ENCODE results near the gene LOXL3. TPM values are rescaled to one million over a fixed set of nuclear protein-coding genes. Genes with fewer than 3 reads are reported as not detected.
"Not testable (repeated sequence)": the region's sequence is repeated elsewhere in the genome, so short reads cannot be mapped to it uniquely, and the experiment has no call there.

Gene LOXL3
- total RNA-seq, 1 donor from 2014 or later: 2.8 TPM

DNA sequence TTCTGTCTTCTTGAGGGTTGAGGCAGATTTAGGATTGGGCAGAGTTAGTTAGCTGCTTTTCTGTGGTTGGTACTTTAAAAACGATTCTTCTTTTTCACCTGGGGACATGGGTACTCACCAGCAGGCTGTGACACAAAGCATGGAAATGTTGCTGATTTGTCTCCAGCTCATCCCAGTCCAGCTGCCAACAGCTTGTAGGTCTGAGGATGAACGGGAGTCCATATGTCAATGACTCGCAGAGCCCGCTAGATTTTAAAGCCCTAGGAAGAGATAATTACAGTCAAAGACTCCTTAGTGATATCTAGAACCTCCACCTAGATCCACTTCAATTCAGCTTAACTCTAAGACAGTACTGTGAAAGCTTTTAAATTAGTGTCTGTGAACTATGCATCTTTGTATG lies 21.6 kb upstream of the LOXL3 start:
- intact Hi-C loops (cut with DNase I): no loop called here
- no peak for DNase-seq (ENCODE audit: low spot score)

DNA sequence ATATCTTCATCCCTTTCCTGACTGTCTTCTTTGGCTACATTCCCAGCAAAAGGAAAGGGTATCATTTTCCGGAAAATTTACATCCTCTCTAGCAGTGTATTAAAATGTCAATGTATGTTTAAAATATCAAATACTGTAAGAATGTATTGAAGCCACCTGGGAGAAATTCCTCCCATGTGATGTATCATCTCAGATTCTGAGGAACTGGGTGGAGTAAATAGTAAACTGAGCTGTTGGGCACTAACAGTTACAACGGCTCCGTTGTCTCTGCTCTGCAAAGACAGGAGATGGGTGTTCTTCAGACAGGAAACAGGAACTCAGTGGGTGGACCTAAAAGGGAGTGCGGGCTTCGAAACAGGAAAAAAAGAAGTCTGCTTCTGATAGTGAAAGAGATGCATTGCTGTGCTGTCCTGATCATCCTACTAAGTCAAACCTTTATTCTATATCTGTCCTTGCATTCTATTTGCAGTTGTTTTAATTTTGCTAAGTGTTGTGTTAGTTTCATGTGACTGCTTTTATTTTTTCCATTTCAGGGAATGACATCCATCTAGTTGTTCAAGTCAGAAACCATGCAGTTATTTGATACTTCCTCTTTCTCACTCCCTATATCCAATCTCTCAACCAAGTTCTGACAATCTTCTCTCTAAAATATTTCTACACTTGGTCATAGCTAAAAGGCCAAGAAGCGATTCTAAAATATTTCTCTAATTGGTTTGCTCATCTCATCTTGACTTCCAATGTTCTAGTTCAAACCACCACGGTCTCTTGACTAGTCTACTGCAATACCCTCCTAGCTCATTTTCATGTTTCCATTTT lies 20.2 kb upstream of the LOXL3 start:
- intact Hi-C loops (cut with DNase I): no loop called here
- DNase-seq (ENCODE audit: low spot score): no peak

DNA sequence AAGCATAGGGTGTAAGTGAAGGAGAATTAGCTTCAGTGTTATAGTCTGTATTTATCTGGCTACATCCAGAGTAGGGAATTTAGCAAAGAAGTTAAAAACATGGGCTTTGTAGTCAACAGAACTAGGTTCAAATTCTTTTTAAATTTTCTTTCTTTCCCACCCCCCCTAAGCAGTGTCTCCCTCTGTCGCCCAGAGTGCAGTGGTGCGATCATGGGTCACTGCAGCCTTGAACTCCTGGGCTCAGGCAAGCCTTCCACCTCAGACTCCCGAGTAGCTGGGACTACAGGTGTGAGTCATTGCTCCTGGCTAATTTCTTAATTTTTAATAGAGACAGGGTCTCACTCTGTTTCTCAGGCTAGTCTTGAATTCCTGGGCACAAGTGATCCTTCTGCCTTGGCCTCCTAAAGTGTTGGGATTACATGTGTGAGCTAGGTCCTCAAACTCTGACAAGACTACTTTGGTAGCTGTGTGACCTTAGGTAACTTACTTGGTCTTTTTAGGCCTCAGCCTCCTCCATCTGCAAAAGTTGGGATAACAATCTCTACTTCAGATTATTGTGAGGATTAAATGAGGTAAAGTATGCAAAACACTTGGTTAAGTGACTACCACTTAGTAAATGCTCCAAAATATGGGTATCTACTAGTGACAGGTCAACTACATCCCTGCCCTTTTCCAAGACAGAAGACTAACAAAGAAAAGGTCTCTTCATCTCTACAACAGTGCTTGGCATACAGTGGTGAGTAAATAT lies 18.6 kb upstream of the LOXL3 start:
- intact Hi-C loops (cut with DNase I): no loop called here
- no peak for DNase-seq (ENCODE audit: low spot score)

DNA sequence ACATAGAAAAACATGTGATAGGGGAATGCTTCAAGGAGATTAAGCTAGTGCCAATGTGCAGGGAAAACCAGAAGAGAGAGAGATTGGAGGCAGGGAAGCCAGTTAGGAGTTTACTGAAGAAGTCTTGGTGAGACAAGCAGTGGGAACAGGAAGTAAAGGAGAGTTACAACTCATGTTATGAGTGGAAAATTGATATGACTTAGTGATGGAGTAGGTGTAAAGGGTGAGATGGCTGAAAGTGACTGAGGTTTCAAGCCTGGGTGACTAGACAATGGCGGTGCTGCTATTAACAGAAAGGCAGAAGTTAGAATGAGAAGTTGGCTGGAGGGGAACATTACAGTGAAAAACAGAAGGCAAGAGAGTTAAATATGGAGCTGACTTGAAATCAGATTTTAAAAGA lies 17.3 kb upstream of the LOXL3 start:
- no peak for DNase-seq (ENCODE audit: low spot score)
- intact Hi-C loops (cut with DNase I): no loop called here

DNA sequence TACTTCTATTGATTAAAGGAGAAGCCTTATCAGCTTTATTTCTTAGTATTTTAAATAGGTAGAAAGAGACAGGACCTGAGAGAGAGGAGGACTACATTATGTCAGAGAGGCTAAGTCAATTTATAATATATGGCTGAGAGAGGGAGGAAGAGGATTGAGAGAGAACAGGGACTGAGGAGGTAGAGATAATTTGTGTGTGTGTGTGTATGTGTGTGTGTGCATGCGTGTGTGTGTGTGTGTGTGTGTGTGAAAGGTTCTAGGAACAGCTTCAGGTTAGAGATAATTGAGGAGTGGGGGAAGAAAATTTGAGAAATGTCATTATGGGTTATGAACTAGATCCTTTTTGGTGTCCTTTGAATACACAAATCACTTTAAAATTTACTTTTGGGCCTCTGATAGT lies 15.9 kb upstream of the LOXL3 start:
- no peak for DNase-seq (ENCODE audit: low spot score)
- intact Hi-C loops (cut with DNase I): no loop called here

DNA sequence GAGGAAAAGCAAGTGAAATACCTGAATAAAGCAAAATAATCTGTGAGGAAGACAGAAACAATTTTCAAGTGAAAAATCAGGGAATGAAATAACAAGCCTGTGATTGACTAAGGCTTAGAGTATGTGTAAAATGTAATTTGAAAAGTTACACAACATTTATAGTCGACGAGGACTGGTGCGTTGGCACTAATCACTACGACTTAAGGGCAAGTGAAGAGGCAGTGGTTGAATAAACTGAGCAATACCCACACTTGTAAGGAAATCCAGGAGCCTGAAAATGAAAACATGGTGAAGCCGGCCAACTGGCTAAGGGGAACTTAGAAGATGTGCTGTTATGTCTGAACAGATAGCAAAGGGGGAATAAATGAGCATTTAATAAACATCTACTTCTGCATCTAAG lies 14.1 kb upstream of the LOXL3 start:
- intact Hi-C loops (cut with DNase I): no loop called here
- no peak for DNase-seq (ENCODE audit: low spot score)

DNA sequence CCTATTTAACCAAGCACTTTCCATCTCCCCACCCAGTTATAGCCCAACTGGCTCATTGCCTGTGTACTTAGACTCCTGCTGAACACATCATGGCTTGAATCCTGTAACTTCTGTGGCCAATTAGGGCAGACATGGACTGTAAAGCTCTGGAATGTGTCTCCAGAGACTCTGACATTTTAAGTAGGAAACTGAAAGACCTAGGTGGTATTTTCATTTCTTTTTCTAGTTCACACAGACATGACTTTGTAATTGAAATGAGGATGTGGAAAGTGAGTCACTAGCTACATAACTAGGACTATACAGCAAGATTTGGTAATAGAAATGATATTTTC lies 13.0 kb upstream of the LOXL3 start:
- no peak for DNase-seq (ENCODE audit: low spot score)
- intact Hi-C loops (cut with DNase I): no loop called here

DNA sequence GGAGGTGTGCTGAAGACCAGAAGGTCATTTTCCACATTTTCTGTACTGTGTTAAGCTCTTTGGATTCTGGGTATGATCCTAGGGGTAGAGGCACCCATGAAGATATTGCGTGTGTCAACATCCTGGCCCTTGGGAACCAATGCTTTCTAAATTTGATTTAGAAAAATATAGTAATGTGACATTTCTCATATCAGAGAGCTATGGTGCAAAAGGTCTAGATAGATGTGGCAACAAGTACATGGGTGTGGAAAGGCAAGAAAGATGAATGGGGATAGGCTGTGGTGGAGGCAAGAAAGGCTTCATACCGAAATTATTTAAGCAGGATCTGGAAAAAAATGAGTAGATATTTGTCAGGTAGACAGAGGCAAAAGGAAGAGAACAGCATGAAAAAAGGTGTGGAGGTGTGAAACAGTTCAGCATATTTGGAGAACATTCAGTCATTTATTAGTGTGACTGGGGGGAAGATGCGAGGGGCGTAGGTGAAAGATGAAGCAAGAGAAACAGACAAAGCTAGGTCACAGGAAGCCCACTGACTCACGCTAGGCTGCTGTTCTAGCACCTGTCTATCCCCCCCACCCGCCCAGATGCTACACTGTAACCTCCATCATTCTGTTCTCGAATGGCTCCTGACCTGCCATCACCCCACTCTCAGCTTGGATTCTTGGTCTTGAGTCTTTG lies 12.5 kb upstream of the LOXL3 start:
- no peak for DNase-seq (ENCODE audit: low spot score)
- intact Hi-C loops (cut with DNase I): no loop called here

DNA sequence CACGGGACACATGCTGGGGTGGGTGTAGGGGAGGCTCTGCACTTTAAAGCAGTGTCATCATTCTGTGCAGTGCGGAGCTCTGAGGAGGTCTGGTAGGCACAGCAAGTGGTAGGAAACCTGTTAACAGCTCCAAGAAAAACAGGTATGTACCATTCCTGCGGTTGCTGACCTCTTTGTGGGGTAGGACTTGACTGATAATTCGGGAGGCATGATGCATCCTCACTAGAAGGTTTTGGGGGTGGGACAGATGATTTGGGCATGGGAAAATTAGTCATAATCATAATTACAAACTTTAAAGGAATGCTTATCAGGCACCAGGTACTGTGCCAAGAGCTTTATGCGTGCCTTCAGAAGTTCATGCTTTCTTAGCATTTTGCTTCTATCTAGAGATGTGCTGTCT lies 10.5 kb upstream of the LOXL3 start:
- no peak for DNase-seq (ENCODE audit: low spot score)
- intact Hi-C loops (cut with DNase I): no loop called here

DNA sequence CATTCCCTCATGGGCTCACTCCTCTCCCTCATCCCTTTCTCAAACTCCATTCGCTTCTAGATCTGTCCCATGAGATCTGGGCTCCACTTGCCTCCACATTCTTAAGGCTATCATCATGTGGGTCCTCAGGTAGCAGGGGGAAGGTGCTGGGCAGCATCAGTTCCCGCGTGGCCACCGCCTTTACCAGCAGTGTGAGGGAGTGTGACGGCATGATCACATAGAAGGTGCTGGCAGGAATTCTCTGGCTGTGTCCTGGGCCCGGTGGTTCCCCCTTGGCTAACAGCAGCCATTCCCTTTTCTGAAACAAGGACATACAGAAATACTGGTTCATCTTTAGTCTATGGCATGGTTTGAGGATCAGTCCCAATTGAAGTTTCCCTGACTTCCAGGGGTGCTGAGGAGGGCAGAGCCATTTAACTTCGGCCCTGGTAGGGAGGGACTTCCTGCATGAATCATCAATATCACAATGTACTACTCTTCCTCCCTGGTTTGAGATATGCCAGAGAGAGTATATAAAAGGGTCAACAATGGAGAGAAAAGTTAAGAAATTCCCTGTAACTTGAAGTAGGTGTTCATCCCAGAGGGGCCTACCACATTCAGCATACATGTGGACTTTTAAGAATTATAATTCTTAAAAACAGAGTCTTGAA lies 8.5 kb upstream of the LOXL3 start:
- DNase-seq (ENCODE audit: low spot score): no peak
- intact Hi-C loops (cut with DNase I): no loop called here

DNA sequence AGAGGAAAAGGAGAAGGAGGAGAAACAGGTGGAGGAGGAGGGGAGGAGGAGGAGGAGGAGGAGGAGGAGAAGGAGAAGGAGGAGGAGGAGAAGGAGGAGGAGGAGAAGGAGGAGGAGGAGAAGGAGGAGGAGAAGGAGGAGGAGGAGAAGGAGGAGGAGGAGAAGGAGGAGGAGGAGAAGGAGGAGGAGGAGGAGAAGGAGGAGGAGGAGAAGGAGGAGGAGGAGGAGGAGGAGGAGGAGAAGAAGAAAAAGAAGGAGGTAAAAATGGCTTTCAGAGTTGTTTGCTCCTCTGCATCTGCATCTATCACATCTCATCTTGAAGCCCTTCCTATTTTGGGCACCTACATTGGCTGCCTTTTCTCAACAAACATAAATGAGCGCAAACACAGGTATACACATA lies 7.3 kb upstream of the LOXL3 start:
- intact Hi-C loops (cut with DNase I); DNase-seq (ENCODE audit: low spot score): not testable (repeated sequence)

DNA sequence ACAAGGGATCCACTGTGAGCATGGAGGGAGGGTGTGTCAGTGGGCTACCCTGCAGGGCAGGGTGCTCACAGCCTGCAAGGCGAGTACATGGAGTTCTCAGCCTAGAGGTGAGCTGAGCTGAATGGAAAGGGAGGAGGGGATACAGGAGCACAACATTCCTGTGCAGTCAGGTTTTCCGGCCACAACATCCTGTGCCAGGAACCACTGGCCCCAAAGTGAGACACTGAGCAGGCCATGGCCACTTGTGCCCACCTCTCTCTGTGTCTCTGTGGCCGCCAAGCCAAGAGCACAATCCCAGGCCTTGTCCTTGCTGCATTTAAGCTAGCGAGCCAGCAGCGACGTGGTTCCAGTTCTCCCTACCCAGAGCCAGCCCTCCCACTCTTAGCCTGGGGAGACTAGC lies 6.8 kb upstream of the LOXL3 start:
- DNase-seq (ENCODE audit: low spot score): no peak
- intact Hi-C loops (cut with DNase I): no loop called here

DNA sequence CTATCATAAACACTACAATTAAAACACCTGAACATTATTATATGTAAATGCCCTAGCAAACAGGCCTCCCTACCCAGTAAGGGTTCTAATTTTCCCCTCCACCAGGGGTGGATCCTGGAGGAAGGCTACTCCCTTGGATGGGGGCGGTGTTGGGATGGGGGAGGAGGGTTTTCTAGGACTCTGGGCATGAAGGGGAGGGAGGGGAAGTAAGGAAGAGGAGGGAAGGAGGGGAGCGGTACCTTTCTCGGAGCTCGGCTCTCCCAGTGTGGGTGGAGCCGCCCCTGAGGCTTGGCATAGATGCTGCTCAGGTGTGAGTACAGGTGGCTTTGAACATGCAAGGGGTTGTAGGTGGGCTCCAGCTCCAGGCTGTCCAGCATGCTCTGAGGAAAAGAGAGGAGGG lies 6.2 kb upstream of the LOXL3 start:
- no peak for DNase-seq (ENCODE audit: low spot score)
- intact Hi-C loops (cut with DNase I): no loop called here

DNA sequence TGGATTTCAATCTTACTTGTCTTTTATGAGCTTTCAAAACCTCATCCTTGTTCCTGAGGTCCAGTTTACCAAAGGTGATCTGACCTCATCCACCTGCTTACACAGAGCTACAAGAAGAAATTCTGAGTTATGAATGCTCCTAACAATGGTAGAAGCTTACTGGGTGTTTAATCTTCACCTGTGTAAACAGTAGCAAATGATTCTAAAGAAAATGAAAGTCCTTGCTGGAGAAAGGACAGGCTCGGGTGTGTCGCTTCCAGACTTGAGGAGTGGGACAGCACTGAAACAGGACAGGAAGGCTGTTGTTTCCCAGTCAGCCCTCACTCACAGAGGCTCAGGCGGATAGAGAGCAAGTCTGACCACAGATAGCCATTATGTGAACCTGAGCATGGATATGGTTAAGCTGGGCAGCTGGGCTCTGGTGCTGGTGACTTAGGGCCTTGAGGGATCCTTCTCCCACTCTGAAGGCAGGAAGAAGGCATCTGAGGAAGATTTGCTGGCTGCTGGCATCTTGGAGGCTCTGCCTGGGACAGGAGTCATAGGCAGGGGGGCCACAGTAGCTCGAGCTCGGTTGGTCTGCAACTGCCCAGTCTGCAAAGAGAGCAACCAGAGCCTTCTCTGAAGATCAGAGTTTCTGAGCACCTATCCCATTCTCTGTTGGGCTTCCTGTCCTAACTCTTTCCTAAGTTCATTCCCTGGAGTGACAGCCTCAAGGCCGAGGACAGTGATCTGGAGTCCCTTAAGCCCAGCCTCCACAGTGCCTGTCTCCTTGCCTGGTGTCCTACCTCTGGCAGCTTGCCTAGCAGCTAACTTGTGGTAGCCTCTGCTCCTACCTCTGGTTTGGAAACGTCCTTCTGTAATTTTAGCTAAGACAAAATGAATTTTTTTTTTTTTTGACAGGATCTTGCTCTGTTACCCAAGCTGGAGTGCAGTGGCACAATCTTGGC lies 4.8 kb upstream of the LOXL3 start:
- no peak for DNase-seq (ENCODE audit: low spot score)
- intact Hi-C loops (cut with DNase I): no loop called here

DNA sequence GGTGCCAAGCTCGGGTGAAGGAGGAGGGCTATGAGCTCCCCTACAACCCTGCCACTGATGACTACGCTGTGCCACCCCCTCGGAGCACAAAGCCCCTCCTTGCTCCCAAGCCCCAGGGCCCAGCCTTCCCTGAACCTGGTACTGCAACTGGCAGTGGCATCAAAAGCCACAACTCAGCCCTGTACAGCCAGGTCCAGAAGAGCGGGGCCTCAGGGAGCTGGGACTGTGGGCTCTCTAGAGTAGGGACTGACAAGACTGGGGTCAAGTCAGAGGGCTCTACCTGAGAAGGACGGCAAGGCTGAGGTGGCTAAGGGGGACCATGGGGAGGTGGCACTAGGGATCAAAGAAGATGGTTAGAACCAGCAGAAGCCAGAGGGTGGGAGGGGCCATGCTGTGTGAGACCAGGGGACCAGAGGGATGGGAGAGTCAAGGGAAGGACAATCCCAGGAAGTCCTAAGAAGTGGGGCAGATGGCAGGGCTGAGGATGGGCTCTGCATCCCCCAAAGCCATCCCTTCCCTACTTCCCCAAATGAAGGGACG lies 3.2 kb upstream of the LOXL3 start:
- no peak for DNase-seq (ENCODE audit: low spot score)
- intact Hi-C loops (cut with DNase I): no loop called here

DNA sequence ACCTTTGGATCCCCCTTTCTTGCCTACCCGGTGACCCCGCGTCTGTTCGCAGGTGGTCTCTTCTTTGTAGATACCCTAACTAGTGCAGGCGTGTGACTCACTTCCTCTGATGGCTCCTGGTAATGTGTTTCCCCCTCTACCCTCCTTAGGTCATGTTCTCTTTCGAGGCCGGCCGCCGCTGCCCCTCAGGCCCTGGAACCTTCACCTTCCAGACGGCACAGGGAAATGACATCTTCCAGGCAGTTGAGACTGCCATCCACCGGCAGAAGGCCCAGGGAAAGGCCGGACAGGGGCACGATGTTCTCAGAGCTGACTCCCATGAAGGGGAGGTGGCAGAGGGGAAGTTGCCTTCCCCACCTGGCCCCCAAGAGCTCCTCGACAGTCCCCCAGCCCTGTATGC lies 2.4 kb upstream of the LOXL3 start:
- DNase-seq (ENCODE audit: low spot score): no peak
- intact Hi-C loops (cut with DNase I): no loop called here

DNA sequence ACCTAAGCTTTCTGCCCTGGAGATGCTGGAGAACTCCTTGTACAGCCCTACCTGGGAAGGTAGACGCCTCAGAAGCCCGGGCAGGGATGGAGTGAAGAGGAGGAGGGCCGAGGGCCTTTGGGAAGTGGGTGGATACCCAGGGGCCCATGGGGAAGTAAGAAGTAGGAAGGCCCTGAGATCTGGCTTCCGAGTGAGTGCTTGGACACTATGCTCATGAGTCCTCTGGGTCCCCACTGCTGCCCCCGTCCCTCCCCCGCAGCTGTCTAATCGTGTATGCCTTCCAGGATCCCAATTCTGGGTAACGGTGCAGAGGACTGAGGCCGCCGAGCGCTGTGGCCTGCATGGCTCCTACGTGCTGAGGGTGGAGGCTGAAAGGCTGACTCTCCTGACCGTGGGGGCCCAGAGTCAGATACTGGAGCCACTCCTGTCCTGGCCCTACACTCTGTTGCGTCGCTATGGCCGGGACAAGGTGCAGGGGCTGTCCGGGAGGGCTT lies 1.9 kb upstream of the LOXL3 start:
- DNase-seq (ENCODE audit: low spot score): no peak
- intact Hi-C loops (cut with DNase I): no loop called here

DNA sequence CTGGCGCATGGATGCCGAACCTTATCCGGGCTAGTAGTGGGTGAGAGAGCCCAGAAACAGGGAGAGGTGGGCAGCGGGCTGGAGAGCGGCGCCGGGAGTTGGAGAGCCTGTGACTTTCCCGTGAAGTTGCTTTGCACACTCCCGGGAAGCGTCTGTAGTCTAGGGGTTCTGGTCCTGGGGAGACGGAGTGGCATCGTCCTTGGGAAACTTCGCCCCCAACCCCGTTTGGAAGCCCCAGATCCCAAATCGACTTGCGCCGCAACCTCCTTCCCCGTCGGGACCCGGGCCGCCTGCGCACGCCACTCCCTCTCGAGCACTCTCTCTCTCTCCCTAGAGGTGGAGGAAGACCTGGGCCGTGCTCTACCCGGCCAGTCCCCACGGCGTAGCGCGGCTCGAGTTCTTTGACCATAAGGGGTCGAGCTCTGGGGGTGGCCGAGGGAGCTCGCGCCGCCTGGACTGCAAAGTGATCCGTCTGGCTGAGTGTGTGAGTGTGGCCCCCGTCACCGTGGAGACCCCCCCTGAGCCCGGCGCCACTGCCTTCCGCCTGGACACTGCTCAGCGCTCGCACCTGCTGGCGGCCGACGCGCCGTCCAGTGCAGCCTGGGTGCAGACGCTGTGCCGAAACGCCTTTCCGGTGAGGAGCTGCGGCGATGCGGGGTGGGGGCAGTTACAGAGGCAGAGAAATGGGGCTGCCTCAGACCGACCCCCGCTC lies 1.2 kb upstream of the LOXL3 start:
- peak; percentile 83 for DNase-seq (ENCODE audit: low spot score)
- intact Hi-C loops (cut with DNase I): loop anchor here (1.0 kb wide), 1 partner anchor 26 kb away; the partner anchor contains the start of genes AUP1 and HTRA2

Data from cardiac septum (tissue), 1 donor.